ENCODE measurements around the gene AMN. TPM values are rescaled to one million over a fixed set of nuclear protein-coding genes. Genes with fewer than 3 reads are reported as not detected.
"Not testable (repeated sequence)": the region's sequence is repeated elsewhere in the genome, so short reads cannot be mapped to it uniquely, and the experiment has no call there.

AMN gene
- total and polyA plus RNA-seq, 2 donors from 2014 or later = 58.0 to 121 TPM

- FAIRE-seq (no peak), DNase-seq (peak in 1 of 5 donors; percentile 35)
- H3K27me3 ChIP-seq (ENCODE audit: control insufficient read depth, insufficient read depth, low read length) = no peaks in the 10 kb centered on the region
- intact Hi-C loops (cut with DNase I) = no loop called here
- H3K36me3 ChIP-seq (ENCODE audit: control insufficient read depth in 2 of 3, insufficient read depth in 3 of 3, low read length in 3 of 3) = peaks cover 0 to 3% (median 0%) of the 10 kb centered on the region in 3 donors
- no peak overlapping the region for H3K9ac ChIP-seq (ENCODE audit: low read length in 3 of 3)
- no peak overlapping the region for H3K27ac ChIP-seq (ENCODE audit: low read depth in 2 of 2, low read length in 2 of 2)
- no peaks in the 10 kb centered on the region for H3K9me3 ChIP-seq (ENCODE audit: control insufficient read depth in 2 of 3, insufficient read depth in 1 of 3, low read length in 3 of 3)
- H3K4me1 ChIP-seq (ENCODE audit: control insufficient read depth in 2 of 3, insufficient read depth in 2 of 3, low read depth in 1 of 3, low read length in 3 of 3) = no peaks in the 10 kb centered on the region
- no peak overlapping the region for H3K4me3 ChIP-seq (ENCODE audit: low read length in 3 of 3)
- TF ChIP-seq CTCF (IDR thresholded peaks at IDR 0.05; ENCODE audit: borderline replicate concordance, extremely low read depth, insufficient read depth) = no peak
Measured at GRCh38 chr14:102891111-102891510, 31.4 kb upstream of the AMN start.

- TF ChIP-seq CTCF (IDR thresholded peaks at IDR 0.05; ENCODE audit: borderline replicate concordance, extremely low read depth, insufficient read depth) = no peak
- Histone ChIP-seq H3K9ac (ENCODE audit: low read length in 3 of 3) (no peak overlapping the region), H3K4me3 (ENCODE audit: low read length in 3 of 3) (no peak overlapping the region), H3K4me1 (ENCODE audit: control insufficient read depth in 2 of 3, insufficient read depth in 2 of 3, low read depth in 1 of 3, low read length in 3 of 3) (no peaks in the 10 kb centered on the region), H3K27ac (ENCODE audit: low read depth in 2 of 2, low read length in 2 of 2) (no peak overlapping the region), H3K9me3 (ENCODE audit: control insufficient read depth in 2 of 3, insufficient read depth in 1 of 3, low read length in 3 of 3) (no peaks in the 10 kb centered on the region), H3K36me3 (ENCODE audit: control insufficient read depth in 2 of 3, insufficient read depth in 3 of 3, low read length in 3 of 3) (peaks cover 0 to 3% (median 0%) of the 10 kb centered on the region in 3 donors), H3K27me3 (ENCODE audit: control insufficient read depth, insufficient read depth, low read length) (no peaks in the 10 kb centered on the region)
- DNase-seq = no peak
- FAIRE-seq = no peak
- intact Hi-C loops (cut with DNase I) = no loop called here
Measured at GRCh38 chr14:102891556-102891955, 30.9 kb upstream of the AMN start.

- Histone ChIP-seq H3K4me3 (ENCODE audit: low read length in 3 of 3) (no peak overlapping the region), H3K27ac (ENCODE audit: low read depth in 2 of 2, low read length in 2 of 2) (no peak overlapping the region), H3K27me3 (ENCODE audit: control insufficient read depth, insufficient read depth, low read length) (no peaks in the 10 kb centered on the region), H3K4me1 (ENCODE audit: control insufficient read depth in 2 of 3, insufficient read depth in 2 of 3, low read depth in 1 of 3, low read length in 3 of 3) (no peaks in the 10 kb centered on the region), H3K9ac (ENCODE audit: low read length in 3 of 3) (no peak overlapping the region), H3K36me3 (ENCODE audit: control insufficient read depth in 2 of 3, insufficient read depth in 3 of 3, low read length in 3 of 3) (peaks cover 0 to 3% (median 0%) of the 10 kb centered on the region in 3 donors), H3K9me3 (ENCODE audit: control insufficient read depth in 2 of 3, insufficient read depth in 1 of 3, low read length in 3 of 3) (no peaks in the 10 kb centered on the region)
- no peak for TF ChIP-seq CTCF (IDR thresholded peaks at IDR 0.05; ENCODE audit: borderline replicate concordance, extremely low read depth, insufficient read depth)
- intact Hi-C loops (cut with DNase I) = no loop called here
- DNase-seq (no peak), FAIRE-seq (no peak)
Measured at GRCh38 chr14:102892651-102893050, 29.8 kb upstream of the AMN start.

- no peaks in the 10 kb centered on the region for H3K9me3 ChIP-seq (ENCODE audit: control insufficient read depth in 2 of 3, insufficient read depth in 1 of 3, low read length in 3 of 3)
- FAIRE-seq (no peak), DNase-seq (peak in 2 of 5 donors; percentile 54 to 81)
- peak overlapping the region in 1 of 2 donors; percentile 23 for H3K27ac ChIP-seq (ENCODE audit: low read depth in 2 of 2, low read length in 2 of 2)
- H3K27me3 ChIP-seq (ENCODE audit: control insufficient read depth, insufficient read depth, low read length) = no peaks in the 10 kb centered on the region
- TF ChIP-seq CTCF (IDR thresholded peaks at IDR 0.05; ENCODE audit: borderline replicate concordance, extremely low read depth, insufficient read depth) = no peak
- H3K9ac ChIP-seq (ENCODE audit: low read length in 3 of 3) = no peak overlapping the region
- H3K4me3 ChIP-seq (ENCODE audit: low read length in 3 of 3) = no peak overlapping the region
- no peaks in the 10 kb centered on the region for H3K4me1 ChIP-seq (ENCODE audit: control insufficient read depth in 2 of 3, insufficient read depth in 2 of 3, low read depth in 1 of 3, low read length in 3 of 3)
- H3K36me3 ChIP-seq (ENCODE audit: control insufficient read depth in 2 of 3, insufficient read depth in 3 of 3, low read length in 3 of 3) = peaks cover 0 to 3% (median 0%) of the 10 kb centered on the region in 3 donors
- intact Hi-C loops (cut with DNase I) = no loop called here
Measured at GRCh38 chr14:102893452-102893851, 29.0 kb upstream of the AMN start.

GRCh38 chr14:102896735-102897134, 25.7 kb upstream of the AMN start:
- H3K4me1 ChIP-seq (ENCODE audit: control insufficient read depth in 2 of 3, insufficient read depth in 2 of 3, low read depth in 1 of 3, low read length in 3 of 3); H3K9me3 ChIP-seq (ENCODE audit: control insufficient read depth in 2 of 3, insufficient read depth in 1 of 3, low read length in 3 of 3); H3K27ac ChIP-seq (ENCODE audit: low read depth in 2 of 2, low read length in 2 of 2); H3K9ac ChIP-seq (ENCODE audit: low read length in 3 of 3); DNase-seq; H3K4me3 ChIP-seq (ENCODE audit: low read length in 3 of 3); H3K36me3 ChIP-seq (ENCODE audit: control insufficient read depth in 2 of 3, insufficient read depth in 3 of 3, low read length in 3 of 3); FAIRE-seq; H3K27me3 ChIP-seq (ENCODE audit: control insufficient read depth, insufficient read depth, low read length); intact Hi-C loops (cut with DNase I): not testable (repeated sequence)

Measured in kidney (tissue), 14 donors.